B cell (primary cell): Measurements from ENCODE around the gene PTPN11. TPM values are rescaled to one million over a fixed set of nuclear protein-coding genes. Genes with fewer than 3 reads are reported as not detected.

Source experiments
- ATAC-seq: fragments of 200-7000 bp; cut with Tn5 transposase; one replicate; pipeline ENCODE4 v1.10.0; 2021; ENCODE audit warnings: low read depth, mild to moderate bottlenecking, moderate number of reproducible peaks, moderate library complexity
- CTCF ChIA-PET: fragments of 350-600 bp; sonication (Branson Sonifier 250); formaldehyde crosslinking; loops from one replicate; lab custom pipeline; 2021; ENCODE audit warnings: antibody characterized with exemption, inconsistent platforms; lab: Charles Lee
- POLR2A ChIA-PET: fragments of 350-600 bp; sonication (Branson Sonifier 250); formaldehyde crosslinking; loops from one replicate; lab custom pipeline; 2021; ENCODE audit warnings: antibody characterized with exemption; lab: Charles Lee
- DNase-seq: peaks from one replicate; pipeline ENCODE4 v3.0.0; 2013
- H2AFZ ChIP-seq: 2 replicates; pipeline ENCODE4 v1.6.1; 2012; ENCODE audit warnings: mild to moderate bottlenecking, low read depth, low read length; ENCODE audit not compliant: insufficient read depth, poor library complexity, severe bottlenecking
- H3K27ac ChIP-seq, 2 donors: 1 replicate in 1 of 2; 2 replicates in 1 of 2; pipeline ENCODE4 v1.5.1; 2012 to 2013; ENCODE audit warnings: low read length in 2 of 2, mild to moderate bottlenecking in 2 of 2, moderate library complexity in 1 of 2
- H3K27me3 ChIP-seq, 4 experiments: fragments of 200-600 bp in 1 of 4; sonication (generic) in 1 of 4; replicated peaks in 1 of 4; 1 replicate in 2 of 4; 2 replicates in 2 of 4; pipeline versions ENCODE4 v1.6.1 to v1.7.0; 2013 to 2016; ENCODE audit warnings: low read length in 3 of 4, mild to moderate bottlenecking in 2 of 4, mixed read lengths in 1 of 4, moderate library complexity in 1 of 4; ENCODE audit not compliant: insufficient read depth in 4 of 4, control insufficient read depth in 3 of 4; ENCODE audit errors: control extremely low read depth in 1 of 4
- H3K36me3 ChIP-seq, 2 experiments: replicated peaks in 1 of 2; 1 replicate in 1 of 2; 2 replicates in 1 of 2; pipeline versions ENCODE4 v1.6.1 to v1.7.1; 2013; ENCODE audit warnings: low read length in 1 of 2; ENCODE audit not compliant: insufficient read depth in 2 of 2, control insufficient read depth in 1 of 2; ENCODE audit errors: control extremely low read depth in 1 of 2, extremely low read depth in 1 of 2
- H3K4me1 ChIP-seq, 2 donors: fragments of 200-600 bp in 1 of 2; sonication (generic) in 1 of 2; 1 replicate in 1 of 2; 2 replicates in 1 of 2; pipeline versions ENCODE4 v1.5.1 to v1.6.1; 2013 to 2017; ENCODE audit warnings: low read length in 2 of 2; ENCODE audit not compliant: control insufficient read depth in 2 of 2, insufficient read depth in 2 of 2
- H3K4me2 ChIP-seq: replicated peaks from 2 replicates; pipeline ENCODE3; 2012; ENCODE audit warnings: mild to moderate bottlenecking, low read depth, low read length; ENCODE audit not compliant: poor library complexity, severe bottlenecking
- H3K4me3 ChIP-seq, 5 experiments: fragments of 200-600 bp in 1 of 5; sonication (generic) in 1 of 5; 1 replicate in 3 of 5; 2 replicates in 2 of 5; pipeline versions ENCODE4 v1.5.1 to v1.7.0; 2011 to 2016; ENCODE audit warnings: low read length in 4 of 5, mild to moderate bottlenecking in 4 of 5, low read depth in 2 of 5, control low read depth in 1 of 5, moderate library complexity in 1 of 5; ENCODE audit not compliant: insufficient read depth in 1 of 5; ENCODE audit errors: control extremely low read depth in 1 of 5, extremely low read depth in 1 of 5
- H3K79me2 ChIP-seq: fragments of 200-600 bp; sonication (generic); one replicate; pipeline ENCODE4 v1.6.0; 2016; ENCODE audit warnings: low read length; ENCODE audit not compliant: control insufficient read depth, insufficient read depth
- H3K9ac ChIP-seq: fragments of 200-600 bp; sonication (generic); 2 replicates; pipeline ENCODE4 v1.6.1; 2017; ENCODE audit warnings: mild to moderate bottlenecking, low read length, moderate library complexity
- H3K9me3 ChIP-seq, 3 donors: one replicate each; pipeline versions ENCODE4 v1.6.1 to v1.7.1; 2013; ENCODE audit warnings: low read length in 2 of 3; ENCODE audit not compliant: control insufficient read depth in 2 of 3, insufficient read depth in 1 of 3; ENCODE audit errors: control extremely low read depth in 1 of 3
- H4K20me1 ChIP-seq: 2 replicates; pipeline ENCODE4 v1.6.0; 2012; ENCODE audit warnings: mild to moderate bottlenecking, low read length; ENCODE audit not compliant: insufficient read depth, control insufficient read depth, poor library complexity, severe bottlenecking
- H3K27ac Mint-ChIP-seq: one replicate; pipeline ENCODE4 v1.8.0; 2021; ENCODE audit warnings: mixed read lengths
- H3K27me3 Mint-ChIP-seq: one replicate; pipeline ENCODE4 v1.8.0; 2021; ENCODE audit warnings: mixed read lengths
- H3K4me1 Mint-ChIP-seq: one replicate; pipeline ENCODE4 v1.8.0; 2021; ENCODE audit warnings: mixed read lengths
- H3K4me3 Mint-ChIP-seq: one replicate; pipeline ENCODE4 v1.8.0; 2021; ENCODE audit warnings: mixed read lengths
- H3K9me3 Mint-ChIP-seq: one replicate; pipeline ENCODE4 v1.8.0; 2022; ENCODE audit warnings: mixed read lengths; ENCODE audit not compliant: insufficient read depth
- CTCF ChIP-seq: fragments of 200-600 bp; IDR thresholded peaks from one replicate; pipeline ENCODE4 v1.8.0; 2022; ENCODE audit warnings: antibody characterized with exemption, mild to moderate bottlenecking
- EZH2 ChIP-seq: IDR thresholded peaks from 2 replicates; pipeline ENCODE4 v1.6.1; 2012; ENCODE audit warnings: borderline replicate concordance, low read depth, mild to moderate bottlenecking, moderate library complexity, low read length; ENCODE audit not compliant: insufficient read depth, poor library complexity, severe bottlenecking
- WGBS: methylation state at CpG from one replicate; pipeline ENCODE4 v1.1.5; 2013; ENCODE audit warnings: missing lambda C conversion rate; ENCODE audit not compliant: insufficient coverage; 5-methylcytosine and 5-hydroxymethylcytosine counted together
- intact Hi-C: fragments of 100-400 bp; cut with micrococcal nuclease; formaldehyde crosslinking; loops from one replicate; pipeline ENCODE4 v1.10.0; 2022
- polyA plus RNA-seq: library from polyadenylated mRNA; depleted of rRNA; stranded (reverse); fragments of >200 nt; gene quantifications from 2 replicates; pipeline ENCODE4 v1.2.3, GENCODE V29; 2012
- total RNA-seq, 2 donors: library from RNA; stranded (reverse); fragments of 120-200 nt in 1 of 2; gene quantifications; 1 replicate in 1 of 2; 2 replicates in 1 of 2; pipeline versions ENCODE4 v1.2.3 to v1.2.4, GENCODE V29; 2013 to 2022

Gene PTPN11
- total and polyA plus RNA-seq, 2 donors (not counting 1 experiment from before 2014, with no cell fraction given) = 7.8 to 53.1 TPM

DNA sequence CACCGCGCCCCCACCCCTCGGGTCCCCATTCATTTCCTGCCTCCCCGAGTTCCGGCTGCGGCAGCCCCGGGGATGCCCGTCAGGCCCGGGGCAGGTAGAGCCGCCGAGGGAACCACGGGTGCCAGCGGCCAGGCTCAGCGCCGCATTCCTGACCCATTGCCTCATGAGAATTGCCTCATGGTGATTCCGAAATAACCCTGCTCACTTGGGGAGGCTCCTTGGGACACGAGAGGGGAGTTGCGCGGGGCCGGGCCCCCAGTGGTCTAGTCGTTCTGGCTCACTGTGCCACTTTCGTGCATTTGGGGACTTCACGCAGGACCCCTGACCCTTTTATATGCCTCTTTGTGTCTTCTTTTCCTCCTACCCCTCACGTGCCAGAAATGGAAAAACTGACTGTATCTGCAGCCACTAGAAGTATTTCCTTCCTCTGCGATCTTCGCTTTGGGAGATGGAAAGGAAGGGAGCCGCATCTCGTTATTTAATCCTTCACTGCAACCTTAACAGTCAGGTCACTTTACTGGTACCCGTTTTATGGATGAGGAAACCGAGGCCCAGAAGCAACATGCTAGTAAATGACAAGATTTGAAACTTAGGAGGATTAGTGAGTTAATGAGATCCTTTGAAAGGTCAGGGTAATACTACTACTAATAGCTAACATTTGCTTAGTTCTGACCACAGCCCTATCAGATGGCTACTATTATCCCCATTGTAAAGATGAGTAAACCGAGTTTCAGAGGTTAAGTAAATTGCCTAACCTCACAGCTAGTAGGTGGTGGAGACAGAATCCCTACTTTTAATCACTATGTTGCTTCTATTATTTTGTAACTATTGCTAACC lies 768 bp downstream of the PTPN11 start:
- ChIA-PET CTCF (interaction anchor here (0.9 to 1.0 kb wide), 2 partner anchors 23 to 754 kb away, joined by 3 read pairs; no protein-coding TSS in a partner anchor), POLR2A (interaction anchor here (0.8 kb wide), 1 partner anchor 9 kb away, joined by 3 read pairs; no protein-coding TSS in a partner anchor)
- H3K4me3 ChIP-seq = peak overlapping the region; percentile 66 to 97 (median 95)
- H3K4me1 Mint-ChIP-seq = peaks cover 37% of the 10 kb centered on the region
- H3K36me3 ChIP-seq = peaks cover 0 to 8% of the 10 kb centered on the region in 2 experiments
- no peaks in the 10 kb centered on the region for H3K27me3 ChIP-seq
- peak overlapping the region; percentile 69 to 89 for H3K27ac ChIP-seq
- ATAC-seq (no peak), DNase-seq (no peak)
- peak overlapping the region; percentile 95 for H3K4me3 Mint-ChIP-seq
- H3K4me1 ChIP-seq = peaks cover 13 to 18% of the 10 kb centered on the region in 2 donors
- peaks cover 67% of the 10 kb centered on the region for H3K79me2 ChIP-seq
- no peaks in the 10 kb centered on the region for H3K9me3 ChIP-seq
- H3K4me2 ChIP-seq = peak overlapping the region; percentile 93
- H3K9me3 Mint-ChIP-seq = no peaks in the 10 kb centered on the region
- no peaks in the 10 kb centered on the region for H3K27me3 Mint-ChIP-seq
- TF ChIP-seq EZH2 = no peak
- peak; percentile 48 for TF ChIP-seq CTCF
- intact Hi-C loops = loop anchor here (5.0 to 10.0 kb wide), 2 partner anchors 577 to 735 kb away; partner anchors contain the start of genes ACAD10, BRAP and MAPKAPK5
- peaks cover 26% of the 10 kb centered on the region for H4K20me1 ChIP-seq
- peak overlapping the region; percentile 94 for H2AFZ ChIP-seq
- WGBS = under 1% methylated on average over 19 of the region's 31 CpGs
- H3K9ac ChIP-seq = peak overlapping the region; percentile 93
- peak overlapping the region; percentile 94 for H3K27ac Mint-ChIP-seq
